ENCODE measurements around the gene DIDO1. TPM values are rescaled to one million over a fixed set of nuclear protein-coding genes. Genes with fewer than 3 reads are reported as not detected.

Gene DIDO1
- total and polyA plus RNA-seq, 9 of the 15 experiments (the other 6 are each of a cell fraction or from before 2014, with no cell fraction given): 4.4 to 46.8 (median 31.2) TPM

DNA sequence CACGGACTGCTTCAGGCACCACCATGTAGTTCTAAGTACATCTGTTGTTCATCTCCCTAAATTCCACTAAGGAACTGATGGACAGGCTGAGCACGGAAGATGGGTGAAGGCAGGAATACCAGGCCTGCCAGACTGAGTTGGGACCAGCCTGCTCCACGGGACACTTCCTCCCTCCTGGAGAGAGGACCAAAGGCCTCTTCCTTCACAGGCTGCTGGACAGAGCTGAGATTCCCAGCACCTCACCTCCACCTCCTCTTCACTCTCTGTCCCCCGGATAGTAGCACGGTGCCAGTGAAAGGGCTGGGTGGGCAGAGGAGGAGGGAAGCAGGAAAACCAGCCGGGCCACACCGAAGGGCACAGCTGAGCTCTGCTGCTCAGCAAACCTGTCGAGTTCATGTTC lies 41.7 kb downstream of the DIDO1 start (continued):
- TF ChIP-seq ZBTB40 (IDR thresholded peaks at IDR 0.05) (no peak), ZBTB40 (CRISPR knock-in tag; IDR thresholded peaks at IDR 0.05) (no peak), ZNF668 (CRISPR knock-in tag; IDR thresholded peaks at IDR 0.05) (no peak), SMARCC2 (IDR thresholded peaks at IDR 0.05; ENCODE audit: low read depth) (no peak), CUX1 (CRISPR knock-in tag; IDR thresholded peaks at IDR 0.05) (no peak), ZFP36 (IDR thresholded peaks at IDR 0.05; ENCODE audit: low read depth, low read length, partially characterized antibody) (no peak), RBBP5 (IDR thresholded peaks at IDR 0.05; ENCODE audit: borderline replicate concordance, insufficient read depth, low read length, poor library complexity, severe bottlenecking) (no peak), ZNF23 (CRISPR knock-in tag; IDR thresholded peaks at IDR 0.05) (no peak), NR2C2 (CRISPR knock-in tag; IDR thresholded peaks at IDR 0.05) (no peak), NR2C2 (tag; IDR thresholded peaks at IDR 0.05) (no peak), ZBTB43 (CRISPR knock-in tag; IDR thresholded peaks at IDR 0.05) (no peak), TCF7L2 (IDR thresholded peaks at IDR 0.05; ENCODE audit: low read depth, low read length) (no peak), ZNF707 (CRISPR knock-in tag; conservative IDR thresholded peaks at IDR 0.05) (no peak)

Measured in K562 (cell line).